ENCODE results near the gene SELPLG. TPM values are rescaled to one million over a fixed set of nuclear protein-coding genes. Genes with fewer than 3 reads are reported as not detected.

The SELPLG gene
- total RNA-seq, 1 donor from 2014 or later = 0.76 TPM

- peak; percentile 76 for ATAC-seq
These were observed 15.4 kb downstream of the SELPLG start for GRCh38 chr12:108618079-108618952.

- peak; percentile 29 for ATAC-seq
These were observed 16.5 kb downstream of the SELPLG start for GRCh38 chr12:108616941-108617858.

DNA sequence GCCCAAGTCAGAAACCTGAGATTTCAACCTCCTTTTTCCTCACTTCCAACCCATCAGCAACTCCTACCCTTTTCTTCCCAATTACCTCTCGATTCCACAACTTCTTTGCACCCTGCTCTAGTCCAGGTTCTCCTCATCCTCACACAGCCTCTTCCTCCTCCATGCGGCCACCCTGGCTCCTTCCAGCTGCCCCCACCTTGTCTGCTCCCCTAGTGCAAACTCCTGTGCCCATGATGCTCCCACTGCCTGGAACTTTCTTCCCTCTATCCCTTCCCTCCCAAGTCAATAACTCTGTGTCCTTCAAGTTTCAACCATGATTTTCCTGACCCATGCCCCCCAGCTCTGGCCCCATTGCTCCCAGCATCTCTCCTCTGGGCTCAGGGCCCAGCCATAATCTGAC is 17.3 kb downstream of the SELPLG start:
- ATAC-seq = no peak

DNA sequence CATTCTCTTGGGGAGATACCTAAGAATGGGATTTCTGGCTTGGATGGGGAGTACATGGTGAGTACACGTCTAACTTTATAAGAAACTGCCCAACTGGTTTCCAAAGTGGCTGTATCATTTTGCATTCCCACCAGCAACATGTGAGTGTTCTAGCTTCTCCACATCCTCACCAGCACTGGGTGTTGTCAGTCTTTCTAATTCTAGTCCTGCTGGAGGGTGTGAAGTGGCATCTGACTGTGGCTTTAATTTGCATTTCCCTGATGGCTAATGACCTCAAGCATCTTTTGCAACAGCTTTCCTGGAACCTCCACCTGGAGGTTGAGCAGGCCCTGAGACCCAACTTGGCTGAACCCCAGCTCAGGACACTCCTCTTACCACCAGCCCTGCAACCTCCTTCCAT is 17.8 kb downstream of the SELPLG start:
- ATAC-seq = no peak

- no peak for ATAC-seq
These were observed 19.1 kb downstream of the SELPLG start for GRCh38 chr12:108614639-108615038.

DNA sequence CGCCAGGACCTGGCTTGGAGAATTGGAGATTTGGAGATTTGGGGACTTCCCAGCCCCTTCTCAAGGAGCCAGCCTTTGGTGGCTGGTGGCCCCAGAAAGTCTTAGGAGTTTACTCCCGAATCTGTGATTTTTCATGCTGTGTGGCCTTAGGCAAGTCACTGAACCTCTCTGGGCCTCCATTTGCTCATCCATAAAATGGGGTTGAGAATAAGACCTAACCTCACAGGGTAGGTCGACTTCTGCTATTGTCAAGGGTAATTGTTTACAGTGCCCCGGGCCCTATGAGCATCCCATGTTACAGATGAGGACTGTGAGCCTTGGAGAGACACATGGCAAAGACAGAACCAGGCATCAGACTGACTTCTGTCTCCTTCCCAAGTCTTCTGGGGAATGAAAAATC is 19.7 kb downstream of the SELPLG start:
- ATAC-seq = no peak

GRCh38 chr12:108613548-108613947 is 20.1 kb downstream of the SELPLG start:
- ATAC-seq = no peak

GRCh38 chr12:108612788-108613282 is 20.9 kb downstream of the SELPLG start:
- no peak for ATAC-seq

DNA sequence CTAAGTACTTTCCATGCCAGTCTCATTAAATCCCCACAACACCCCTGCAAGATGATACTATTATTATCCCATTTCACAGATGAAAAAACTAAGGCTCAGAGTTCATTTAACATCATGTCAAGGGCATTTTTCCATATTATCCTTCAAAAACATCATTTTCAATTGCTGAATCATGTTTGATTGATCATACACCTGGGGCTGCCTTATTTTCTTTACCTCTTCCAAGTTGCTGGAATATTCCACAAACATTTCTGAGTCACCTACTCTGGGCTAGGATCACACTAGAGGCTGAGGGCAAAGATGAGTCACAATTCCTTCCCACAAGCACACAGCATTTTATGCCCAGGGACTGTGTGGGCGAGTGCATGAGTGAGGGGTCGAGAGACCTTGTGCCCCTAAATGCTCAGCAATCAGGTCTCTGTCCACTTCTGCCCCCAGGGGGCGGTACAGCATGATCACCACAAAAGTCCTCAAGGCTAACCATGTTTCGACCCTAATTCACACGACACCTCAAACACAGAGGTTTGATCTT is 21.7 kb downstream of the SELPLG start:
- ATAC-seq = peak; percentile 23

DNA sequence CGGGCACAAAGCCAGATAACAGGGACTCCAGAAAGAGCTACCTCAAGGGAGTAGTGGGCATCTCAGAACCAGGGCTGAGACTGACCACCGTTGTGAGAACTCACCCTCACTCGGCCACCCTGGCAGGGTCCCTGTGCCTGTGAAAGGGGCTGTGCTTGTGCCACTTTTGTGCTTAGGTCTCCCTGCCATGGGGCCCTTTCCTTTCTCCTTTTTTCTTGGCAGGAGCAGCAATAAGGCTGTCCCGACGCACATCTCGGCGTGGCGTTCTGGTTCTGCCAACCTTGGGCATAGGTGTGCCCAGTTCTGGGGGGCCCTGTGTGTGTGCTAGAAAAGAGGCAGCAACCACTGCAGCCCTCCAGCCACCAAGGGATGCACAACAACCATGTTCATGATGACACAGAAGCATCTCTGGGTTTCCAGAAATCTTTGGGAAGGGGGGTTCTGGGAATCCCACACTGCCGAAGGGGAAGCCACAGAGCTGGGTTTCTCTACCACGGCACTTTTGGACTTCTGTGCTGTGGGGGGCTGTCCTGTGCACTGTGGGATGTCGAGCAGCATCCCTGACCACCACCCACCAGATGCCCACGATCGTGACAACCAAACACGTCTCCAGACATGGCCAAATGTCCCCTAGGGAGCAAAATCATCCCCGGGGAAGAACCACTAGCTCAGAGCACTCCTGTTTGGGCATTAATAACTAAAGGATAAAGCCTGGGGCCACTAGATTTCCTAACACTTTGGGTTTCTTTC is 22.7 kb downstream of the SELPLG start:
- ATAC-seq = no peak

DNA sequence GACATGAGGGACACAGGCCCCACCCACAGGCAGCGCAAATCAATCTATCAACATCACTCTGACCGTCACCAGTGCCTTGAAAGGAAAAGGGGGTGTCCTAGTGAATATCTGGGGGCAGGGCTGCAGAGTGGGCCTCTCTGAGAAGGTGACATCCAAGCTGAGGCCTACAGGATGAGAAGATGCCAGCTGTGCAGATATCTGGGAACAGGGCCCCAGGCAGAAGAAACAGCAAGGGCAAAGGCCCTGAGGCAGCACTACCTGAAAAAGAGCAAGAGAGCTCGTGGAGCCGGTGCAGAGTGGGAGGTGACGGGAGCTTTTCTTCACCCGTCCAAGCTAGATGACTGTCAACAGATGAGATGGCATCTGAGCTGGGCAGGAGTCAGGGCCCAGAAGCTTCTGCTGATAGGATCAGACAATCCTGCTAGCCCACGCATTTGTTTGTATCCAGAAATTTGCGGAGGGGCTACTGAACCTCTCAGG is 23.3 kb downstream of the SELPLG start:
- no peak for ATAC-seq

- no peak for ATAC-seq
These were observed 24.0 kb downstream of the SELPLG start for GRCh38 chr12:108609537-108610335.

- ATAC-seq = no peak
These were observed 25.1 kb downstream of the SELPLG start for GRCh38 chr12:108608616-108609015.

DNA sequence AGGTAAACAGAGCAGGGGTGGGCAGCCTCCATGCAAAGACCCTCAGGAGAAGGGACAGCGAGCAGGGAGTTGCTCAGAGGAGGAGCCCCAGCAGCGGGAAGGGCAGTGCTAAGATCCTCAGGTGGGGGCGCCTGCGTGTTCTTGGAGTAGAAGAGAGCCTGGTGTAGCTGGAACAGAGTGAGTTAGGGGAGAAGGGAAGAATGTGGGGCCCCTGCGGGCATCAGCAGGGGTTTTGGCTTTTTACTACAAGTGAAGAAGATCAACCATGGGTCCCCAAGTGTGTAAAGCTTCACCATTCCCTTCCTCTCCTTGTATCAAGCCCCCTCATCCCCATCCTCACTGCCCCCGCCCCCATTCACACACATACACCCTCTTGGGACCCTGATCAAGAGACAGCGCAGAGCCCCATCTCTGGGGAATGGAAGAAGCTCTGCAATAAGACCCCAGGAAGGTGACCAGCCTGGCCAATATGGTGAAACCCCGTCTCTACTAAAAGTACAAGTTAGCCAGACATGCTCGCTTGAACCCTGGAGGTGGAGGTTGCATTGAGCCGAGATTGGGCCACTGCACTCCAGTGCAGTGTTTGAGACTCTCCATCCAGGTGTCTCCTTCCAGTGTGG is 25.6 kb downstream of the SELPLG start:
- ATAC-seq = no peak

- ATAC-seq = no peak
These were observed 27.2 kb downstream of the SELPLG start for GRCh38 chr12:108606492-108606891.

DNA sequence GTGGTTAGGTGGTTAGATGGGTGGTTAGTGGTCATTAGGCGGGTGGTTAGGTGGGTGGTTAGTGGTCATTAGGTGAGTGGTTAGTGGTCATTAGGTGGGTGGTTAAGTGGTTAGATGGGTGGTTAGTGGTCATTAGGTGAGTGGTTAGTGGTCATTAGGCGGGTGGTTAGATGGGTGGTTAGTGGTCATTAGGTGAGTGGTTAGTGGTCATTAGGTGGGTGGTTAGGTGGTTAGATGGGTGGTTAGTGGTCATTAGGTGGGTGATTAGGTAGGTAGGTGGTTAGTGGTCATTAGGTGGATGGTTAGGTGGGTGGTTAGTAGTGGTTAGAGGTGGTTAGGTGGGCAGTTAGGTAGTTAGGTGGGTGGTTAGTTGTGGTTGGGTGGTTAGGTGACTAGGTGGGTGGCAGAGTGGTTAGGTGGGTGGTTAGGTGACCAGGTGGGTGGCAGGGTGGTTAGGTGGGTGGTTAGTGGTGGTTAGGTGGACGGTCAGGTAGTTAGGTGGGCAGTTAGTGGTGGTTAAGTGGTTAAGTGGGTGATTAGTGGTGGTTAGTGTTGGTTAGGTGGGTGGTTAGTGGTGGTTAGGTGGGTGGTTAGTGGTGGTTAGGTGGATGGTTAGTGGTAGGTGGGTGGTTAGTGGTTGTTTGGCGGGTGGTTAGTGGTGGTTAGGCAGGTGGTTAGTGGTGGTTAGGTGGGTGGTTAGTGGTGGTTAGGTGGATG is 27.8 kb downstream of the SELPLG start:
- no peak for ATAC-seq

DNA sequence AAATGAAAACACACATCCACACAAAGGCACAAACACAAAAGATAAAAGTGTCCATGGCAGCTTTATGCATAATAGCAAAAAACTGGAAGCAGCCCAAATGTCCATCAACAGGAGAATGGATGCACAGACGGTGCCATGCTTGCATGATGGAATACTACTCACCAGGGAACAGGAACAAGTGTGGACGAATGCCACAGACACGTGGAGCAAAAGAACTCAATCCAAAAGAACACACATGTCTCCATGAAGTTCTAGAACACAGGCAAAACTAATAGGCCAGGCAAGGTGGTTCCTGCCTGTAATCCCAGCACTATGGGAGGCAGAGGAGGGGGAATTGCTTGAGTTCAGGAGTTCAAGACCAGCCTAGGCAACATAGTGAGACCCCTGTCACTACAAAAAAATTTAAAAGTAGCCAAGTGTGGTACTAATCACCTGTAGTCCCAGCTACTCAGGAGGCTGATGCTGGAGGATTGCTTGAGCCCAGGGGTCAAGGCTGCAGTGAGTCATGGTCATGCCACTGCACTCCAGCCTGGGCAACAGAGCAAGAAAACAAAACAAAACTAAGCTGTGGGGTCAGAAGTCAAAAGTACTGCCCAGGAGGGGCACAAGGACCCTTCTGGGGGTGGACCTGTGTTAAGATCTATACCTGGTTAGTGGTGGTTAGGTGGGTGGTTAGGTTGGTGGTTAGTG is 28.5 kb downstream of the SELPLG start:
- no peak for ATAC-seq

DNA sequence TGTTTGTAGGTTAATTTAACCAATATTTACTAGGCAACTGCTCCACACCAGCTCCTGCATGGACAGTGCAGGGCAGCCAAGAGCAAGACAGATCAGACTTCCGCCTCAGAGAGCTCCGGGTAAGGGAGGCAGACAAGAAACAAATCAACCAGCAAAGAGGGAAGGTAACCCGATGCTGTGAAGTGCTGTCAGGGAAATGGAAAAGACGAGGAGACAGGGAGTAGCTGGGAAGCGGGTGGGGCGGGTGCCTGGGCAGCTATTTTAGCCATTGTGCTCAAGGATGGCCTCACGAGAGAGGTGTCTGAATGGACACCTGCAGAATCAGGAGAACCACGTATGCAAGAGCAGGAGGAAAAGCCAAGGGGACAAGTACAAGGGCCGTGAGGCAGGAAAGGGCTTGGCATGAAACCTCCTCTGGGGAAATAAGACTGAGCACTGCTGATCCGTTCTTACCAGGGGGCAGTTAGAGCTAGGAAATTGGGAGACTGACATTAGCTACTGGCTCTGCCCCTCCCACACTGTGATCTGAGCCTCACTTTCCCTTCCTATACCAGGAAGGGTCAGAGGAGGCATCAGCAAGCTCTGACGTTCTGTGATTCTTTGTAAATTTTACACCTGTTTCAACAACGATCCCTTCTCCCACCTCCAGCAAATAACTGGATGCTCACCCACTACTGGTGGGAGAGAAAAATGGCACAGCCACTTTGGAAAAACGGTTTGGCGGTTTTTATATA is 29.3 kb downstream of the SELPLG start:
- ATAC-seq = no peak

GRCh38 chr12:108603743-108604142 is 30.0 kb downstream of the SELPLG start:
- ATAC-seq = no peak
